Mesenchymal stem cell (in vitro differentiated cells and primary cell): ENCODE measurements around the gene EFS.
A peak's percentile ranks its signal among the peaks of the same experiment; 100 is the strongest.

ENCODE experiments used
- DNase-seq: peaks from one replicate; pipeline ENCODE4 v3.0.0-alpha.2; 2013
- H2AFZ ChIP-seq: one replicate; pipeline ENCODE4 v1.6.1; 2013; ENCODE audit warnings: low read depth, mild to moderate bottlenecking, control low read depth, inconsistent platforms, low read length, moderate library complexity
- H2AK5ac ChIP-seq: 2 replicates; pipeline ENCODE4 v1.6.1; 2013; ENCODE audit warnings: low read length, moderate library complexity, mild to moderate bottlenecking, inconsistent platforms; ENCODE audit not compliant: severe bottlenecking
- H2BK120ac ChIP-seq: one replicate; pipeline ENCODE4 v1.6.1; 2013; ENCODE audit warnings: low read depth, mild to moderate bottlenecking, inconsistent platforms, low read length, moderate library complexity
- H2BK12ac ChIP-seq, 2 experiments: one replicate each; pipeline ENCODE4 v1.6.1; 2013; ENCODE audit warnings: inconsistent platforms in 2 of 2, low read length in 2 of 2, mild to moderate bottlenecking in 2 of 2, moderate library complexity in 2 of 2, control low read depth in 1 of 2
- H2BK15ac ChIP-seq: one replicate; pipeline ENCODE4 v1.6.1; 2013; ENCODE audit warnings: mild to moderate bottlenecking, low read depth, inconsistent platforms; ENCODE audit not compliant: poor library complexity, severe bottlenecking
- H2BK5ac ChIP-seq: 2 replicates; pipeline ENCODE4 v1.6.1; 2013; ENCODE audit warnings: low read depth, mild to moderate bottlenecking, low read length, control low read depth, inconsistent platforms; ENCODE audit not compliant: poor library complexity, severe bottlenecking
- H3K14ac ChIP-seq, 2 experiments: one replicate each; pipeline ENCODE4 v1.6.1; 2013; ENCODE audit warnings: inconsistent platforms in 2 of 2, low read length in 2 of 2, control low read depth in 1 of 2, mild to moderate bottlenecking in 1 of 2, moderate library complexity in 1 of 2
- H3K18ac ChIP-seq, 2 experiments: one replicate each; pipeline ENCODE4 v1.6.1; 2013; ENCODE audit warnings: inconsistent platforms in 2 of 2, low read length in 2 of 2, control low read depth in 1 of 2, low read depth in 1 of 2, mild to moderate bottlenecking in 1 of 2
- H3K23ac ChIP-seq, 2 experiments: one replicate each; pipeline ENCODE4 v1.6.1; 2013; ENCODE audit warnings: inconsistent platforms in 2 of 2, low read length in 2 of 2, mild to moderate bottlenecking in 2 of 2, moderate library complexity in 2 of 2, control low read depth in 1 of 2
- H3K27ac ChIP-seq: 2 replicates; pipeline ENCODE4 v1.5.1; 2013; ENCODE audit warnings: mild to moderate bottlenecking, moderate library complexity, low read length, control low read depth, inconsistent platforms; ENCODE audit not compliant: poor library complexity, severe bottlenecking
- H3K27me3 ChIP-seq, 2 experiments: 2 replicates each; pipeline versions ENCODE4 v1.6.1 to v1.7.0; 2013; ENCODE audit warnings: low read length in 2 of 2, mild to moderate bottlenecking in 2 of 2, moderate library complexity in 2 of 2, control low read depth in 1 of 2, inconsistent platforms in 1 of 2; ENCODE audit not compliant: control insufficient read depth in 1 of 2, insufficient read depth in 1 of 2
- H3K36me3 ChIP-seq, 2 experiments: 2 replicates each; pipeline versions ENCODE4 v1.6.1 to v1.7.0; 2013; ENCODE audit warnings: low read length in 2 of 2, control low read depth in 1 of 2, inconsistent platforms in 1 of 2, low read depth in 1 of 2, mild to moderate bottlenecking in 1 of 2; ENCODE audit not compliant: insufficient read depth in 2 of 2, control insufficient read depth in 1 of 2
- H3K4ac ChIP-seq, 2 experiments: one replicate each; pipeline ENCODE4 v1.6.1; 2013; ENCODE audit warnings: inconsistent platforms in 2 of 2, low read length in 2 of 2, mild to moderate bottlenecking in 2 of 2, moderate library complexity in 2 of 2, control low read depth in 1 of 2, low read depth in 1 of 2
- H3K4me1 ChIP-seq: 2 replicates; pipeline ENCODE4 v1.6.1; 2013; ENCODE audit warnings: low read depth, low read length, control low read depth; ENCODE audit not compliant: control insufficient read depth, insufficient read depth
- H3K4me2 ChIP-seq: 2 replicates; pipeline ENCODE4 v1.6.1; 2013; ENCODE audit warnings: low read length, mild to moderate bottlenecking, inconsistent platforms; ENCODE audit not compliant: poor library complexity, severe bottlenecking
- H3K4me3 ChIP-seq, 2 experiments: 2 replicates each; pipeline versions ENCODE4 v1.5.1 to v1.7.0; 2013; ENCODE audit warnings: low read length in 2 of 2, mild to moderate bottlenecking in 2 of 2, control low read depth in 1 of 2, low read depth in 1 of 2; ENCODE audit not compliant: insufficient read depth in 1 of 2
- H3K79me1 ChIP-seq: replicated peaks from 2 replicates; pipeline ENCODE4 v1.6.1; 2013; ENCODE audit warnings: mild to moderate bottlenecking, control low read depth, low read length, inconsistent platforms; ENCODE audit not compliant: poor library complexity, severe bottlenecking
- H3K9ac ChIP-seq: 2 replicates; pipeline ENCODE4 v1.7.0; 2013; ENCODE audit warnings: mild to moderate bottlenecking, low read length, moderate library complexity
- H3K9me3 ChIP-seq: 2 replicates; pipeline ENCODE4 v1.7.0; 2013; ENCODE audit warnings: mild to moderate bottlenecking, low read length; ENCODE audit not compliant: control insufficient read depth
- H4K8ac ChIP-seq: one replicate; pipeline ENCODE4 v1.6.1; 2013; ENCODE audit warnings: inconsistent platforms, mild to moderate bottlenecking, low read length, moderate library complexity
- H4K91ac ChIP-seq: one replicate; pipeline ENCODE4 v1.6.1; 2013; ENCODE audit warnings: mild to moderate bottlenecking, low read length, inconsistent platforms
- WGBS: methylation state at CpG from one replicate; pipeline ENCODE4 v1.1.7; 2013; ENCODE audit warnings: mixed read lengths; 5-methylcytosine and 5-hydroxymethylcytosine counted together

Gene EFS

GRCh38 chr14:23339506-23340268 lies 25.3 kb downstream of the EFS start:
- 83% methylated on average over 1 of the region's 1 CpG for WGBS
- Histone ChIP-seq H3K27ac (no peak overlapping the region), H3K18ac (no peak overlapping the region), H3K4me3 (no peak overlapping the region), H3K36me3 (no peaks in the 10 kb centered on the region), H2BK12ac (no peak overlapping the region), H2BK5ac (no peak overlapping the region), H3K14ac (no peak overlapping the region), H4K91ac (no peak overlapping the region), H3K9ac (no peak overlapping the region), H3K79me1 (no peaks in the 10 kb centered on the region), H3K4me2 (no peak overlapping the region), H3K4me1 (no peaks in the 10 kb centered on the region), H2BK120ac (no peak overlapping the region), H2BK15ac (no peak overlapping the region), H3K4ac (no peak overlapping the region), H3K9me3 (peaks cover 3% of the 10 kb centered on the region), H4K8ac (no peak overlapping the region), H3K23ac (no peak overlapping the region), H3K27me3 (peaks cover 12 to 23% of the 10 kb centered on the region in 2 experiments), H2AFZ (no peak overlapping the region), H2AK5ac (no peak overlapping the region)
- no peak for DNase-seq

- DNase-seq, result no peak
- Histone ChIP-seq H3K36me3 (no peaks in the 10 kb centered on the region), H3K4me1 (no peaks in the 10 kb centered on the region), H2BK5ac (no peak overlapping the region), H4K8ac (no peak overlapping the region), H3K23ac (no peak overlapping the region), H3K14ac (no peak overlapping the region), H3K27me3 (peaks cover 9 to 29% of the 10 kb centered on the region in 2 experiments), H2AK5ac (no peak overlapping the region), H3K18ac (no peak overlapping the region), H4K91ac (no peak overlapping the region), H3K9me3 (peaks cover 3% of the 10 kb centered on the region), H3K9ac (no peak overlapping the region), H2BK12ac (no peak overlapping the region), H3K4me2 (no peak overlapping the region), H3K27ac (no peak overlapping the region), H3K4me3 (no peak overlapping the region), H2BK15ac (no peak overlapping the region), H2AFZ (no peak overlapping the region), H3K79me1 (no peaks in the 10 kb centered on the region), H2BK120ac (no peak overlapping the region), H3K4ac (no peak overlapping the region)
- WGBS, result 94% methylated on average over 5 of the region's 5 CpGs
Measured at GRCh38 chr14:23335623-23336022, 29.3 kb downstream of the EFS start.

- peaks cover 22 to 32% of the 10 kb centered on the region in 2 experiments for H3K36me3 ChIP-seq
Measured at GRCh38 chr14:23327947-23328744, 36.8 kb downstream of the EFS start.

More at GRCh38 chr14:23327947-23328744, 36.8 kb downstream of the EFS start:
- Histone ChIP-seq H2BK5ac (no peak overlapping the region), H3K79me1 (peaks cover 8% of the 10 kb centered on the region), H3K27ac (no peak overlapping the region), H4K8ac (no peak overlapping the region), H2AFZ (no peak overlapping the region), H2BK120ac (no peak overlapping the region), H3K4ac (no peak overlapping the region), H3K4me2 (no peak overlapping the region), H3K4me3 (no peak overlapping the region), H4K91ac (no peak overlapping the region), H3K27me3 (peaks cover 0 to 8% of the 10 kb centered on the region in 2 experiments), H3K4me1 (peaks cover 6% of the 10 kb centered on the region), H3K9me3 (no peaks in the 10 kb centered on the region), H2AK5ac (no peak overlapping the region), H2BK15ac (no peak overlapping the region), H2BK12ac (no peak overlapping the region), H3K9ac (no peak overlapping the region), H3K14ac (no peak overlapping the region), H3K18ac (no peak overlapping the region), H3K23ac (no peak overlapping the region)
- 53% methylated on average over 4 of the region's 4 CpGs for WGBS
- DNase-seq, result peak; percentile 80
